ENCODE data around the gene TUBB2A.
"Not testable (repeated sequence)": the region's sequence is repeated elsewhere in the genome, so short reads cannot be mapped to it uniquely, and the experiment has no call there.

Gene TUBB2A

GRCh38 chr6:3152689-3153088, 4.7 kb downstream of the TUBB2A start:
- no peak for DNase-seq

- peak; percentile 56 for DNase-seq
These were observed 5.7 kb downstream of the TUBB2A start for GRCh38 chr6:3151691-3152090.

GRCh38 chr6:3147914-3148757, 9.2 kb downstream of the TUBB2A start:
- peak; percentile 17 for DNase-seq

GRCh38 chr6:3144571-3144970, 12.8 kb downstream of the TUBB2A start:
- no peak for DNase-seq

- DNase-seq, result no peak
These were observed 14.2 kb downstream of the TUBB2A start for GRCh38 chr6:3143158-3143557.

- no peak for DNase-seq
These were observed 14.8 kb downstream of the TUBB2A start for GRCh38 chr6:3142536-3142935.

GRCh38 chr6:3140201-3140600, 17.1 kb downstream of the TUBB2A start:
- no peak for DNase-seq

GRCh38 chr6:3139090-3139903, 18.0 kb downstream of the TUBB2A start:
- peak; percentile 94 for DNase-seq

- no peak for DNase-seq
These were observed 19.0 kb downstream of the TUBB2A start for GRCh38 chr6:3138341-3138740.

- DNase-seq, result not testable (repeated sequence)
These were observed 19.5 kb downstream of the TUBB2A start for GRCh38 chr6:3137873-3138272.

GRCh38 chr6:3137057-3137777, 20.1 kb downstream of the TUBB2A start:
- DNase-seq, result no peak

- DNase-seq, result no peak
These were observed 20.9 kb downstream of the TUBB2A start for GRCh38 chr6:3136292-3137011.

- DNase-seq, result no peak
These were observed 21.6 kb downstream of the TUBB2A start for GRCh38 chr6:3135668-3136291.

GRCh38 chr6:3133515-3133914, 23.8 kb downstream of the TUBB2A start:
- DNase-seq, result no peak

- no peak for DNase-seq
These were observed 25.6 kb downstream of the TUBB2A start for GRCh38 chr6:3131695-3132094.

- no peak for DNase-seq
These were observed 28.8 kb downstream of the TUBB2A start for GRCh38 chr6:3128356-3129108.

- peak; percentile 8 for DNase-seq
These were observed 31.5 kb downstream of the TUBB2A start for GRCh38 chr6:3125815-3126214.

GRCh38 chr6:3124667-3125066, 32.7 kb downstream of the TUBB2A start:
- DNase-seq, result no peak

- no peak for DNase-seq
These were observed 34.5 kb downstream of the TUBB2A start for GRCh38 chr6:3122823-3123182.

- no peak for DNase-seq
These were observed 36.6 kb downstream of the TUBB2A start for GRCh38 chr6:3120765-3121089.

GRCh38 chr6:3119040-3119723, 38.2 kb downstream of the TUBB2A start:
- peak; percentile 65 for DNase-seq

All from NCI-H69 (cell line).